Measurements from ENCODE around the gene EXOC4. TPM values are rescaled to one million over a fixed set of nuclear protein-coding genes. Genes with fewer than 3 reads are reported as not detected.

EXOC4 gene
- total RNA-seq, 4 donors from 2014 or later: 36.9 to 78.0 (median 52.2) TPM

GRCh38 chr7:133288970-133289369 is 36.1 kb downstream of the EXOC4 start:
- ATAC-seq (no peak), DNase-seq (no peak)
- H3K27ac ChIP-seq: peak overlapping the region in 1 of 4 donors; percentile 1
- in situ Hi-C loops (cut with MboI; ENCODE audit: low sequenced_read_pairs in 4 of 4): no loop called here
- TF ChIP-seq POLR2A (IDR thresholded peaks at IDR 0.05): no peak
- TF ChIP-seq CTCF (IDR thresholded peaks at IDR 0.05 in 4 of 5, conservative IDR thresholded peaks at IDR 0.05 in 1 of 5): no peak
- H3K36me3 ChIP-seq: peaks cover 0 to 4% of the 10 kb centered on the region in 2 donors
- peaks cover 37 to 56% of the 10 kb centered on the region in 2 donors for H3K4me1 ChIP-seq
- H3K4me3 ChIP-seq: no peak overlapping the region
- no peaks in the 10 kb centered on the region for H3K9me3 ChIP-seq
- H3K27me3 ChIP-seq: no peaks in the 10 kb centered on the region
- intact Hi-C loops (cut with DNase I; ENCODE audit: low total_unique reads): no loop called here

- TF ChIP-seq POLR2A (IDR thresholded peaks at IDR 0.05) (no peak), CTCF (IDR thresholded peaks at IDR 0.05 in 4 of 5, conservative IDR thresholded peaks at IDR 0.05 in 1 of 5) (no peak)
- intact Hi-C loops (cut with DNase I; ENCODE audit: low total_unique reads): no loop called here
Measured at GRCh38 chr7:133290041-133290440, 37.2 kb downstream of the EXOC4 start.

GRCh38 chr7:133290676-133291333 is 37.9 kb downstream of the EXOC4 start:
- Histone ChIP-seq H3K4me3 (no peak overlapping the region), H3K9me3 (no peaks in the 10 kb centered on the region), H3K36me3 (peaks cover 0 to 4% of the 10 kb centered on the region in 2 donors), H3K27ac (peak overlapping the region; percentile 31 to 76 (median 60)), H3K4me1 (peaks cover 54 to 61% of the 10 kb centered on the region in 2 donors), H3K27me3 (no peaks in the 10 kb centered on the region)
- no peak for TF ChIP-seq POLR2A (IDR thresholded peaks at IDR 0.05)
- TF ChIP-seq CTCF (IDR thresholded peaks at IDR 0.05 in 4 of 5, conservative IDR thresholded peaks at IDR 0.05 in 1 of 5): no peak
- intact Hi-C loops (cut with DNase I; ENCODE audit: low total_unique reads) (no loop called here), in situ Hi-C loops (cut with MboI; ENCODE audit: low sequenced_read_pairs in 4 of 4) (no loop called here)
- DNase-seq: no peak
- peak in 1 of 2 donors; percentile 46 for ATAC-seq

More at GRCh38 chr7:133290041-133290440, 37.2 kb downstream of the EXOC4 start:
- no peaks in the 10 kb centered on the region for H3K27me3 ChIP-seq
- peaks cover 0 to 4% of the 10 kb centered on the region in 2 donors for H3K36me3 ChIP-seq
- no peak for DNase-seq
- no peaks in the 10 kb centered on the region for H3K9me3 ChIP-seq
- peak overlapping the region; percentile 31 to 76 (median 60) for H3K27ac ChIP-seq
- in situ Hi-C loops (cut with MboI; ENCODE audit: low sequenced_read_pairs in 4 of 4): no loop called here
- peak in 1 of 2 donors; percentile 38 for ATAC-seq
- H3K4me3 ChIP-seq: no peak overlapping the region
- H3K4me1 ChIP-seq: peaks cover 47 to 62% of the 10 kb centered on the region in 2 donors

- no peaks in the 10 kb centered on the region for H3K9me3 ChIP-seq
- no peak for DNase-seq
- H3K36me3 ChIP-seq: peaks cover 0 to 4% of the 10 kb centered on the region in 2 donors
- H3K27me3 ChIP-seq: no peaks in the 10 kb centered on the region
- in situ Hi-C loops (cut with MboI; ENCODE audit: low sequenced_read_pairs in 4 of 4): no loop called here
- H3K27ac ChIP-seq: peak overlapping the region; percentile 1 to 76 (median 60)
- H3K4me1 ChIP-seq: peaks cover 71 to 76% of the 10 kb centered on the region in 2 donors
- intact Hi-C loops (cut with DNase I; ENCODE audit: low total_unique reads): no loop called here
- TF ChIP-seq CTCF (IDR thresholded peaks at IDR 0.05 in 4 of 5, conservative IDR thresholded peaks at IDR 0.05 in 1 of 5): no peak
- TF ChIP-seq POLR2A (IDR thresholded peaks at IDR 0.05): no peak
- no peak overlapping the region for H3K4me3 ChIP-seq
- no peak for ATAC-seq
Measured at GRCh38 chr7:133292631-133293030, 39.8 kb downstream of the EXOC4 start.

All from gastrocnemius medialis (tissue), 4 donors.